Neural crest cell (in vitro differentiated cells): ENCODE data around the gene PPP1R9A. TPM values are rescaled to one million over a fixed set of nuclear protein-coding genes. Genes with fewer than 3 reads are reported as not detected.

ENCODE experiments used
- DNase-seq: peaks from one replicate; pipeline ENCODE4 v3.0.0; 2021; ENCODE audit warnings: low read depth, mixed read lengths, low spot score
- H3K27ac Mint-ChIP-seq: one replicate; pipeline ENCODE4 v1.8.0; 2021; ENCODE audit warnings: mild to moderate bottlenecking, mixed read lengths; ENCODE audit not compliant: unreplicated experiment
- H3K27me3 Mint-ChIP-seq: 2 replicates; pipeline ENCODE4 v1.8.0; 2021; ENCODE audit warnings: low read depth, mild to moderate bottlenecking, mixed read lengths
- H3K36me3 Mint-ChIP-seq: 2 replicates; pipeline ENCODE4 v1.8.0; 2021; ENCODE audit warnings: low read depth, mild to moderate bottlenecking, mixed read lengths
- H3K4me1 Mint-ChIP-seq: 2 replicates; pipeline ENCODE4 v1.8.0; 2021; ENCODE audit warnings: mixed read lengths
- H3K4me3 Mint-ChIP-seq: one replicate; pipeline ENCODE4 v1.8.0; 2021; ENCODE audit warnings: mild to moderate bottlenecking, mixed read lengths
- H3K9me3 Mint-ChIP-seq: 2 replicates; pipeline ENCODE4 v1.8.0; 2021; ENCODE audit warnings: mixed read lengths
- total RNA-seq: library from RNA; stranded (reverse); gene quantifications from 2 replicates; pipeline ENCODE4 v1.2.1, GENCODE V29; 2021
- TF ChIP-seq, protein P1 (sequence below): fragments of 200-600 bp; sonication (generic); conservative IDR thresholded peaks from 2 replicates; pipeline ENCODE4 v1.5.0; 2021; ENCODE audit warnings: antibody characterized with exemption, mild to moderate bottlenecking

The PPP1R9A gene
- total RNA-seq, 1 donor from 2014 or later = 21.2 TPM

DNA sequence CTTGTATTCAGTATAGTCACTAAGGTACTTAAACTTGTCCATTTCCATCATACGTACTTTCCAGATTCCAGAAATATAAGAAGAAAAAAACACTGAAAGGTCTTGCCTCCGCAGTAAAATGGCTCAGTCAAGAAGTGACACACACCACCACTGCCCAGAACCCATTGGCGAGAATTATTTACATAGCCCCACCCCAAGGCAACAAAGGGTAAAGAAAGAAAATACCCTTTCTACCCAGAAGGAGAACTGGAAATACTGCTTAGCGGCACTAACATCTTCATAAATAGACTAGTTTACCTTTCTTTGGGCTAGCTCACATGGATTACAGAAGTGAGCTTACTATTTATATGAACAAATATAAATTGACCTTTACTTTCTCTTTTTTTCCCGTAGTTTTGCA, 194.0 kb downstream of the PPP1R9A start:
- Mint-ChIP-seq H3K4me1 (peaks cover 5% of the 10 kb centered on the region), H3K27me3 (no peaks in the 10 kb centered on the region), H3K9me3 (peaks cover 14% of the 10 kb centered on the region), H3K4me3 (no peak overlapping the region), H3K27ac (no peak overlapping the region), H3K36me3 (peaks cover 13% of the 10 kb centered on the region)
- TF ChIP-seq, protein P1, sequence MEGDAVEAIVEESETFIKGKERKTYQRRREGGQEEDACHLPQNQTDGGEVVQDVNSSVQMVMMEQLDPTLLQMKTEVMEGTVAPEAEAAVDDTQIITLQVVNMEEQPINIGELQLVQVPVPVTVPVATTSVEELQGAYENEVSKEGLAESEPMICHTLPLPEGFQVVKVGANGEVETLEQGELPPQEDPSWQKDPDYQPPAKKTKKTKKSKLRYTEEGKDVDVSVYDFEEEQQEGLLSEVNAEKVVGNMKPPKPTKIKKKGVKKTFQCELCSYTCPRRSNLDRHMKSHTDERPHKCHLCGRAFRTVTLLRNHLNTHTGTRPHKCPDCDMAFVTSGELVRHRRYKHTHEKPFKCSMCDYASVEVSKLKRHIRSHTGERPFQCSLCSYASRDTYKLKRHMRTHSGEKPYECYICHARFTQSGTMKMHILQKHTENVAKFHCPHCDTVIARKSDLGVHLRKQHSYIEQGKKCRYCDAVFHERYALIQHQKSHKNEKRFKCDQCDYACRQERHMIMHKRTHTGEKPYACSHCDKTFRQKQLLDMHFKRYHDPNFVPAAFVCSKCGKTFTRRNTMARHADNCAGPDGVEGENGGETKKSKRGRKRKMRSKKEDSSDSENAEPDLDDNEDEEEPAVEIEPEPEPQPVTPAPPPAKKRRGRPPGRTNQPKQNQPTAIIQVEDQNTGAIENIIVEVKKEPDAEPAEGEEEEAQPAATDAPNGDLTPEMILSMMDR = no peak
- DNase-seq = no peak

GRCh38 chr7:95102662-95103061, 195.3 kb downstream of the PPP1R9A start:
- no peaks in the 10 kb centered on the region for H3K27me3 Mint-ChIP-seq
- H3K4me1 Mint-ChIP-seq = peaks cover 3% of the 10 kb centered on the region
- no peak for DNase-seq
- H3K4me3 Mint-ChIP-seq = no peak overlapping the region
- TF ChIP-seq, protein P1 = no peak
- peaks cover 12% of the 10 kb centered on the region for H3K9me3 Mint-ChIP-seq
- H3K36me3 Mint-ChIP-seq = peaks cover 11% of the 10 kb centered on the region
- no peak overlapping the region for H3K27ac Mint-ChIP-seq

DNA sequence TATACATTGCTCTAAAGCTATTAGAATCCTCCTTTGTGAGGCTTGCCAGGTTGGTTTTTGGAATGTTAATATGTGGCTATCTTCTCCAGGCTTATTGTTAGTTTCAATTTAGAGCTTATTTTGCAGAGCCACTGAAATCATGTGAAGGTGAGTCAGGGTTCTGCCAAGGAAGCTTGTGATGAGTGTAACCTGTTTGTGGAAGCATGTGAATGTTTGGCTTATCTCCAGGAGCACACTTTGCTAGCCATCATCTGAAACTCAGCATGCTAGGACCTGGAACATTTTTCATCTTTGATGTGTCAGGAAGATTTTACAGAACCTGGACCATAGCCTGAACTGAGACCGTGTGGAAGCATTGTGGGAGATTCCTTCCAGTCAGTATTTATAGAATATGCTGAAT, 197.3 kb downstream of the PPP1R9A start:
- no peaks in the 10 kb centered on the region for H3K27me3 Mint-ChIP-seq
- TF ChIP-seq, protein P1 = no peak
- DNase-seq = no peak
- H3K4me1 Mint-ChIP-seq = no peaks in the 10 kb centered on the region
- H3K4me3 Mint-ChIP-seq = no peak overlapping the region
- H3K9me3 Mint-ChIP-seq = peaks cover 8% of the 10 kb centered on the region
- peaks cover 7% of the 10 kb centered on the region for H3K36me3 Mint-ChIP-seq
- H3K27ac Mint-ChIP-seq = no peak overlapping the region

DNA sequence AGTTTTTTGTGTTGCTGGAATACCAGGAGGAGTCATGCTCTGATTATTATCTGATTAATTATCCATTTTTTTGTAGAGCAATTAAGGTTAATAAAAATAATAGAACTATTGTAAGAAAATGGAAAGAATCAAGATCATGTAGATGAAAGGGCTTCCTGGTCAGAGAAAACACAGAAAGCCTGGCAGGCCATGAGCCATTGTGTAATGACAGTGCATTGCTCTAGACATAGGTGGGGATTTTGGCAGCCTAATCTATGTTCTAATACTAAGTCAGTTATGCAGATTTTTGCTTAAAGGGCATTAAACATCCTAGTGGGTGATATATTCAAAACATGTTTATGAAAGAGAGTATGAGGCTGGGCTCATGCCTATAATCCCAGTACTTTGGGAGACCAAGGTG, 198.2 kb downstream of the PPP1R9A start:
- no peak for DNase-seq
- Mint-ChIP-seq H3K36me3 (peaks cover 3% of the 10 kb centered on the region), H3K27ac (no peak overlapping the region), H3K27me3 (no peaks in the 10 kb centered on the region), H3K4me3 (no peak overlapping the region), H3K4me1 (no peaks in the 10 kb centered on the region), H3K9me3 (peaks cover 4% of the 10 kb centered on the region)
- TF ChIP-seq, protein P1 = no peak

GRCh38 chr7:95106401-95106800, 199.0 kb downstream of the PPP1R9A start:
- H3K4me1 Mint-ChIP-seq = no peaks in the 10 kb centered on the region
- no peak overlapping the region for H3K4me3 Mint-ChIP-seq
- peaks cover under 1% of the 10 kb centered on the region for H3K9me3 Mint-ChIP-seq
- no peak for DNase-seq
- TF ChIP-seq, protein P1 = no peak
- no peaks in the 10 kb centered on the region for H3K27me3 Mint-ChIP-seq
- no peaks in the 10 kb centered on the region for H3K36me3 Mint-ChIP-seq
- H3K27ac Mint-ChIP-seq = no peak overlapping the region

DNA sequence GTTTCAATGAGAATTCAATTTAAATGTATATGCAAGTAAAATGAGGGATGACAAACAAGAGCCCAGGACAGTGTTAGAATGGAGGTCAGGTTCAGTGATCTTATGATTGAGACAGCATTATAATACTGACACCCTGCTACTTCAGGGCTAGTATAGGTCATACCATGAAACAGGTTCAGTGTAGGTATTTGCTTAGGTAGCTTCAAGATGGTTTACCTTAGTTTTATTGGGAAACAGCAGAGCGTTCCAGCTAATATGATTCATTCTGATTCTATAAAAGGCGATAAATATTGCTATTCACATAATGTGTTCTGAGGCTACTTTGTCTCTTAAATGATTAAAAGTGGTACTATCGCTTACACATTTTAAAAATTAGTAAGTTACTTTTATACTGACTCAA, 203.3 kb downstream of the PPP1R9A start:
- Mint-ChIP-seq H3K27me3 (no peaks in the 10 kb centered on the region), H3K36me3 (peaks cover 6% of the 10 kb centered on the region), H3K4me3 (no peak overlapping the region), H3K27ac (no peak overlapping the region), H3K9me3 (no peaks in the 10 kb centered on the region), H3K4me1 (peaks cover 6% of the 10 kb centered on the region)
- no peak for DNase-seq
- TF ChIP-seq, protein P1 = no peak
